B cell (primary cell): ENCODE measurements around the gene HS3ST6. TPM values are rescaled to one million over a fixed set of nuclear protein-coding genes. Genes with fewer than 3 reads are reported as not detected.

ENCODE experiments used
- ATAC-seq: fragments of 200-7000 bp; cut with Tn5 transposase; one replicate; pipeline ENCODE4 v1.10.0; 2021; ENCODE audit warnings: low read depth, mild to moderate bottlenecking, moderate number of reproducible peaks, moderate library complexity
- CTCF ChIA-PET: fragments of 350-600 bp; sonication (Branson Sonifier 250); formaldehyde crosslinking; loops from one replicate; lab custom pipeline; 2021; ENCODE audit warnings: antibody characterized with exemption, inconsistent platforms; lab: Charles Lee
- POLR2A ChIA-PET: fragments of 350-600 bp; sonication (Branson Sonifier 250); formaldehyde crosslinking; loops from one replicate; lab custom pipeline; 2021; ENCODE audit warnings: antibody characterized with exemption; lab: Charles Lee
- DNase-seq: peaks from one replicate; pipeline ENCODE4 v3.0.0; 2013
- H2AFZ ChIP-seq: 2 replicates; pipeline ENCODE4 v1.6.1; 2012; ENCODE audit warnings: mild to moderate bottlenecking, low read depth, low read length; ENCODE audit not compliant: insufficient read depth, poor library complexity, severe bottlenecking
- H3K27ac ChIP-seq, 2 donors: 1 replicate in 1 of 2; 2 replicates in 1 of 2; pipeline ENCODE4 v1.5.1; 2012 to 2013; ENCODE audit warnings: low read length in 2 of 2, mild to moderate bottlenecking in 2 of 2, moderate library complexity in 1 of 2
- H3K27me3 ChIP-seq, 4 experiments: fragments of 200-600 bp in 1 of 4; sonication (generic) in 1 of 4; replicated peaks in 1 of 4; 1 replicate in 2 of 4; 2 replicates in 2 of 4; pipeline versions ENCODE4 v1.6.1 to v1.7.0; 2013 to 2016; ENCODE audit warnings: low read length in 3 of 4, mild to moderate bottlenecking in 2 of 4, mixed read lengths in 1 of 4, moderate library complexity in 1 of 4; ENCODE audit not compliant: insufficient read depth in 4 of 4, control insufficient read depth in 3 of 4; ENCODE audit errors: control extremely low read depth in 1 of 4
- H3K36me3 ChIP-seq, 2 experiments: replicated peaks in 1 of 2; 1 replicate in 1 of 2; 2 replicates in 1 of 2; pipeline versions ENCODE4 v1.6.1 to v1.7.1; 2013; ENCODE audit warnings: low read length in 1 of 2; ENCODE audit not compliant: insufficient read depth in 2 of 2, control insufficient read depth in 1 of 2; ENCODE audit errors: control extremely low read depth in 1 of 2, extremely low read depth in 1 of 2
- H3K4me1 ChIP-seq, 2 donors: fragments of 200-600 bp in 1 of 2; sonication (generic) in 1 of 2; 1 replicate in 1 of 2; 2 replicates in 1 of 2; pipeline versions ENCODE4 v1.5.1 to v1.6.1; 2013 to 2017; ENCODE audit warnings: low read length in 2 of 2; ENCODE audit not compliant: control insufficient read depth in 2 of 2, insufficient read depth in 2 of 2
- H3K4me2 ChIP-seq: replicated peaks from 2 replicates; pipeline ENCODE3; 2012; ENCODE audit warnings: mild to moderate bottlenecking, low read depth, low read length; ENCODE audit not compliant: poor library complexity, severe bottlenecking
- H3K4me3 ChIP-seq, 5 experiments: fragments of 200-600 bp in 1 of 5; sonication (generic) in 1 of 5; 1 replicate in 3 of 5; 2 replicates in 2 of 5; pipeline versions ENCODE4 v1.5.1 to v1.7.0; 2011 to 2016; ENCODE audit warnings: low read length in 4 of 5, mild to moderate bottlenecking in 4 of 5, low read depth in 2 of 5, control low read depth in 1 of 5, moderate library complexity in 1 of 5; ENCODE audit not compliant: insufficient read depth in 1 of 5; ENCODE audit errors: control extremely low read depth in 1 of 5, extremely low read depth in 1 of 5
- H3K79me2 ChIP-seq: fragments of 200-600 bp; sonication (generic); one replicate; pipeline ENCODE4 v1.6.0; 2016; ENCODE audit warnings: low read length; ENCODE audit not compliant: control insufficient read depth, insufficient read depth
- H3K9ac ChIP-seq: fragments of 200-600 bp; sonication (generic); 2 replicates; pipeline ENCODE4 v1.6.1; 2017; ENCODE audit warnings: mild to moderate bottlenecking, low read length, moderate library complexity
- H3K9me3 ChIP-seq, 3 donors: one replicate each; pipeline versions ENCODE4 v1.6.1 to v1.7.1; 2013; ENCODE audit warnings: low read length in 2 of 3; ENCODE audit not compliant: control insufficient read depth in 2 of 3, insufficient read depth in 1 of 3; ENCODE audit errors: control extremely low read depth in 1 of 3
- H4K20me1 ChIP-seq: 2 replicates; pipeline ENCODE4 v1.6.0; 2012; ENCODE audit warnings: mild to moderate bottlenecking, low read length; ENCODE audit not compliant: insufficient read depth, control insufficient read depth, poor library complexity, severe bottlenecking
- H3K27ac Mint-ChIP-seq: one replicate; pipeline ENCODE4 v1.8.0; 2021; ENCODE audit warnings: mixed read lengths
- H3K27me3 Mint-ChIP-seq: one replicate; pipeline ENCODE4 v1.8.0; 2021; ENCODE audit warnings: mixed read lengths
- H3K4me1 Mint-ChIP-seq: one replicate; pipeline ENCODE4 v1.8.0; 2021; ENCODE audit warnings: mixed read lengths
- H3K4me3 Mint-ChIP-seq: one replicate; pipeline ENCODE4 v1.8.0; 2021; ENCODE audit warnings: mixed read lengths
- H3K9me3 Mint-ChIP-seq: one replicate; pipeline ENCODE4 v1.8.0; 2022; ENCODE audit warnings: mixed read lengths; ENCODE audit not compliant: insufficient read depth
- EZH2 ChIP-seq: IDR thresholded peaks from 2 replicates; pipeline ENCODE4 v1.6.1; 2012; ENCODE audit warnings: borderline replicate concordance, low read depth, mild to moderate bottlenecking, moderate library complexity, low read length; ENCODE audit not compliant: insufficient read depth, poor library complexity, severe bottlenecking
- WGBS: methylation state at CpG from one replicate; pipeline ENCODE4 v1.1.5; 2013; ENCODE audit warnings: missing lambda C conversion rate; ENCODE audit not compliant: insufficient coverage; 5-methylcytosine and 5-hydroxymethylcytosine counted together
- intact Hi-C: fragments of 100-400 bp; cut with micrococcal nuclease; formaldehyde crosslinking; loops from one replicate; pipeline ENCODE4 v1.10.0; 2022
- polyA plus RNA-seq: library from polyadenylated mRNA; depleted of rRNA; stranded (reverse); fragments of >200 nt; gene quantifications from 2 replicates; pipeline ENCODE4 v1.2.3, GENCODE V29; 2012
- total RNA-seq, 2 donors: library from RNA; stranded (reverse); fragments of 120-200 nt in 1 of 2; gene quantifications; 1 replicate in 1 of 2; 2 replicates in 1 of 2; pipeline versions ENCODE4 v1.2.3 to v1.2.4, GENCODE V29; 2013 to 2022
- TF ChIP-seq, protein P1 (sequence below): fragments of 200-600 bp; IDR thresholded peaks from one replicate; pipeline ENCODE4 v1.8.0; 2022; ENCODE audit warnings: antibody characterized with exemption, mild to moderate bottlenecking

HS3ST6 gene
- total and polyA plus RNA-seq, 2 donors (not counting 1 experiment from before 2014, with no cell fraction given) = not detected

DNA sequence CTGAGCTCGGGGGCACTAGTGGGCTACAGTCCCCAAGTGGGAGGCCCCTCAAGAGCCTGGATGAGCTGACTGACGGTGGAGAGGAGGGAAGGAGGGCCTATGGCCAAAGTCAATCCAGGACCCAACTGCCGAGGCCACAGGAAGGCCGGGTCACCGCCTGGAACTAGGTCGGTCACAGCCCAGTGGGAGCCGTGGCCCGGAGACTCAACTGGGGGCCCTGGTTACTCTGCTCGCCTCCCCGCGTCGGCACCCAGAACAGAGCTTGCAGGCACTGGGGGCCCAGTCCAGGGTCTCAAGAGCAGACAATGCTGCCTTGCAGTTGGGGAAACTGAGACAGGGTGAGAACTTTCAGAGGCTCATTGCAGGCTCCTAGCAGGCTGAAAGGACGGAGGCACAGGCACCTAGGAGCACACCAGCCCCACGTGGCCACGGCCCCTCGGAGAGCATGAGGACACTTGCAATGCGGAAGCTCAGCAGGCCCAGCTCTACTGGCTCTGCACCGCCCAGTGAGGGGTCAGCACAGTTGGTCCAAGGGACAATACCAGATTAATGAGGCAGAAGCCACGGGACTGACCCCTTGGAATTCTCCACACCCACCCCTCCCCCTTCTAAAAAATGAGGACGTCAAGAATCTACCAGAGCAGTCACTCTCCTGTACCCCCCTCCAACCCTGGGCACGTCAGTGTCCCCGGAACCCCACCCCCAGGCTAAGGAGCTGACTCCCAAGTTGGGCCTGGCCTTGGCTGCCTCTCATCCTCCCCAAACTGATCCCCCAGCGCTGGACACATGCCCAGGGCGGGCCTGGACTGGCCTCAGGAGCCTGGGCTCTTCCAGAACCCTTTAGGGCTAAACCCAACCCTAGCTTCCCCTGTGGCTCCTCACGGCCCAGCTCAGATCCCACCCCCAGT is 2.2 kb downstream of the HS3ST6 start:
- no peak overlapping the region for H3K4me2 ChIP-seq
- no peak overlapping the region for H2AFZ ChIP-seq
- no peak overlapping the region for H3K27ac ChIP-seq
- no peaks in the 10 kb centered on the region for H4K20me1 ChIP-seq
- no peak overlapping the region for H3K4me3 Mint-ChIP-seq
- no peak overlapping the region for H3K9ac ChIP-seq
- no peaks in the 10 kb centered on the region for H3K9me3 Mint-ChIP-seq
- no peak overlapping the region for H3K27ac Mint-ChIP-seq
- no peak overlapping the region for H3K4me3 ChIP-seq
- ATAC-seq (no peak), DNase-seq (no peak)
- intact Hi-C loops = no loop called here
- H3K36me3 ChIP-seq = no peaks in the 10 kb centered on the region
- H3K79me2 ChIP-seq = no peaks in the 10 kb centered on the region
- no peak for TF ChIP-seq EZH2
- TF ChIP-seq, protein P1, sequence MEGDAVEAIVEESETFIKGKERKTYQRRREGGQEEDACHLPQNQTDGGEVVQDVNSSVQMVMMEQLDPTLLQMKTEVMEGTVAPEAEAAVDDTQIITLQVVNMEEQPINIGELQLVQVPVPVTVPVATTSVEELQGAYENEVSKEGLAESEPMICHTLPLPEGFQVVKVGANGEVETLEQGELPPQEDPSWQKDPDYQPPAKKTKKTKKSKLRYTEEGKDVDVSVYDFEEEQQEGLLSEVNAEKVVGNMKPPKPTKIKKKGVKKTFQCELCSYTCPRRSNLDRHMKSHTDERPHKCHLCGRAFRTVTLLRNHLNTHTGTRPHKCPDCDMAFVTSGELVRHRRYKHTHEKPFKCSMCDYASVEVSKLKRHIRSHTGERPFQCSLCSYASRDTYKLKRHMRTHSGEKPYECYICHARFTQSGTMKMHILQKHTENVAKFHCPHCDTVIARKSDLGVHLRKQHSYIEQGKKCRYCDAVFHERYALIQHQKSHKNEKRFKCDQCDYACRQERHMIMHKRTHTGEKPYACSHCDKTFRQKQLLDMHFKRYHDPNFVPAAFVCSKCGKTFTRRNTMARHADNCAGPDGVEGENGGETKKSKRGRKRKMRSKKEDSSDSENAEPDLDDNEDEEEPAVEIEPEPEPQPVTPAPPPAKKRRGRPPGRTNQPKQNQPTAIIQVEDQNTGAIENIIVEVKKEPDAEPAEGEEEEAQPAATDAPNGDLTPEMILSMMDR = no peak
- POLR2A ChIA-PET = interaction anchor here (0.5 kb wide), 1 partner anchor 105 kb away, joined by 10 read pairs; no protein-coding TSS in a partner anchor
- H3K9me3 ChIP-seq = peaks cover 0 to 3% (median 0%) of the 10 kb centered on the region in 3 donors
- CTCF ChIA-PET = interaction anchor here (0.6 to 0.8 kb wide), 2 partner anchors 13 to 1111 kb away, joined by 3 read pairs; no protein-coding TSS in a partner anchor
- 70% methylated on average over 25 of the region's 25 CpGs for WGBS
- H3K27me3 ChIP-seq = peaks cover 0 to 47% (median 9%) of the 10 kb centered on the region in 4 experiments
- H3K4me1 Mint-ChIP-seq = peaks cover 1% of the 10 kb centered on the region
- peaks cover 25% of the 10 kb centered on the region for H3K27me3 Mint-ChIP-seq
- H3K4me1 ChIP-seq = no peaks in the 10 kb centered on the region

DNA sequence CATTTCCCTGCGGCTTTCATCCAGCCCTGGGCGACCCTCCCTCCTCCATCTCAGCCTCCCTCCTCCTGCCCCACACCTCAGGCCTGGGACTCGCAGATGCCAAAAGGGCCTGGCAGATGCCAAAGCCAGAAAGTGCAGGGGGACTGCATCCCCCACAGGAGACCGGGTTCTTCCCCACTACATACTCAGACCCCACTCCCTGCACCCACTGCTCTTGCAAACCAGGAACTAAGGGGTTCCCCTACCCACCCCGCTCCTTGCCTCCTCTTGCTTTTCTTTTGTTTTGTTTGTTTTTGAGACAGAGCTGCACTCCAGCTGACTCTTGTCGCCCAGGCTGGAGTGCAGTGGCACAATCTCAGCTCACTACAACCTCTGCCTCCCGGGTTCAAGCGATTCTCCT is 3.2 kb downstream of the HS3ST6 start:
- Histone ChIP-seq H3K4me1 (no peaks in the 10 kb centered on the region), H2AFZ (no peak overlapping the region), H3K79me2 (no peaks in the 10 kb centered on the region), H4K20me1 (no peaks in the 10 kb centered on the region), H3K27ac (no peak overlapping the region), H3K4me2 (no peak overlapping the region), H3K36me3 (no peaks in the 10 kb centered on the region), H3K4me3 (no peak overlapping the region), H3K27me3 (peaks cover 0 to 37% (median 8%) of the 10 kb centered on the region in 4 experiments), H3K9ac (no peak overlapping the region), H3K9me3 (peaks cover 0 to 3% (median 0%) of the 10 kb centered on the region in 3 donors)
- intact Hi-C loops = no loop called here
- TF ChIP-seq, protein P1 = no peak
- TF ChIP-seq EZH2 = no peak
- ATAC-seq = no peak
- WGBS = 57% methylated on average over 7 of the region's 8 CpGs
- CTCF ChIA-PET = no interaction called here
- Mint-ChIP-seq H3K9me3 (no peaks in the 10 kb centered on the region), H3K4me3 (no peak overlapping the region), H3K4me1 (no peaks in the 10 kb centered on the region), H3K27ac (no peak overlapping the region), H3K27me3 (peaks cover 17% of the 10 kb centered on the region)
- POLR2A ChIA-PET = no interaction called here
- no peak for DNase-seq
